CD4-positive, CD25-positive, alpha-beta regulatory T cell (primary cell): Measurements from ENCODE around the gene IGSF9B. TPM values are rescaled to one million over a fixed set of nuclear protein-coding genes. Genes with fewer than 3 reads are reported as not detected.

Experiments used
- ATAC-seq, 2 donors: fragments of 150-1000 bp; cut with Tn5 transposase; one replicate each; pipeline ENCODE4 v1.10.0; 2021; ENCODE audit warnings: low read depth in 2 of 2, moderate number of reproducible peaks in 2 of 2, moderate library complexity in 1 of 2
- DNase-seq, 3 donors: peaks; one replicate each; pipeline versions ENCODE4 v3.0.0 to v3.0.0-alpha.2; 2012 to 2022; ENCODE audit warnings: mixed read lengths in 1 of 3
- H3K27ac ChIP-seq: one replicate; pipeline ENCODE4 v1.7.0; 2013; ENCODE audit warnings: mild to moderate bottlenecking, low read length; ENCODE audit not compliant: insufficient read depth, poor library complexity, severe bottlenecking
- H3K27me3 ChIP-seq: one replicate; pipeline ENCODE4 v1.7.0; 2013; ENCODE audit warnings: low read length; ENCODE audit not compliant: control insufficient read depth, insufficient read depth
- H3K36me3 ChIP-seq: one replicate; pipeline ENCODE4 v1.7.0; 2013; ENCODE audit warnings: mild to moderate bottlenecking, low read length, moderate library complexity; ENCODE audit not compliant: control insufficient read depth, insufficient read depth
- H3K4me1 ChIP-seq: 2 replicates; pipeline ENCODE4 v1.7.0; 2013; ENCODE audit warnings: mild to moderate bottlenecking, low read length; ENCODE audit not compliant: insufficient read depth, control insufficient read depth, poor library complexity, severe bottlenecking
- H3K4me3 ChIP-seq: one replicate; pipeline ENCODE4 v1.7.0; 2013; ENCODE audit warnings: low read depth, mild to moderate bottlenecking, low read length, moderate library complexity
- H3K9me3 ChIP-seq, 2 experiments: 1 replicate in 1 of 2; 2 replicates in 1 of 2; pipeline ENCODE4 v1.7.0; 2013; ENCODE audit warnings: low read length in 2 of 2, mild to moderate bottlenecking in 1 of 2, moderate library complexity in 1 of 2; ENCODE audit not compliant: control insufficient read depth in 2 of 2
- H3K27ac Mint-ChIP-seq, 3 donors: one replicate each; pipeline ENCODE4 v1.8.0; 2020 to 2022; ENCODE audit warnings: mild to moderate bottlenecking in 3 of 3, mixed read lengths in 3 of 3, moderate library complexity in 2 of 3
- H3K27me3 Mint-ChIP-seq: one replicate; pipeline ENCODE4 v1.8.0; 2022; ENCODE audit warnings: mild to moderate bottlenecking, mixed read lengths
- H3K36me3 Mint-ChIP-seq: one replicate; pipeline ENCODE4 v1.8.0; 2020; ENCODE audit warnings: mixed read lengths
- H3K4me1 Mint-ChIP-seq, 4 donors: one replicate each; pipeline ENCODE4 v1.8.0; 2020 to 2022; ENCODE audit warnings: mixed read lengths in 4 of 4, mild to moderate bottlenecking in 1 of 4
- H3K4me3 Mint-ChIP-seq, 4 donors: one replicate each; pipeline ENCODE4 v1.8.0; 2020 to 2022; ENCODE audit warnings: mild to moderate bottlenecking in 4 of 4, mixed read lengths in 4 of 4, moderate library complexity in 3 of 4
- H3K9me3 Mint-ChIP-seq, 7 donors: one replicate each; pipeline ENCODE4 v1.8.0; 2020 to 2022; ENCODE audit warnings: mixed read lengths in 7 of 7, mild to moderate bottlenecking in 3 of 7, moderate library complexity in 2 of 7
- polyA plus RNA-seq, 4 donors: library from polyadenylated mRNA; unstranded; fragments of 300-500 nt; fragmentation: Illumina TruSeq; gene quantifications; one replicate each; pipeline ENCODE4 v1.2.3, GENCODE V29; 2021
- total RNA-seq: library from RNA; stranded (reverse); gene quantifications from one replicate; pipeline ENCODE4 v1.2.3, GENCODE V29; 2022

Gene IGSF9B
- total and polyA plus RNA-seq, 5 donors from 2014 or later = 0.65 to 40.0 (median 1.3) TPM

DNA sequence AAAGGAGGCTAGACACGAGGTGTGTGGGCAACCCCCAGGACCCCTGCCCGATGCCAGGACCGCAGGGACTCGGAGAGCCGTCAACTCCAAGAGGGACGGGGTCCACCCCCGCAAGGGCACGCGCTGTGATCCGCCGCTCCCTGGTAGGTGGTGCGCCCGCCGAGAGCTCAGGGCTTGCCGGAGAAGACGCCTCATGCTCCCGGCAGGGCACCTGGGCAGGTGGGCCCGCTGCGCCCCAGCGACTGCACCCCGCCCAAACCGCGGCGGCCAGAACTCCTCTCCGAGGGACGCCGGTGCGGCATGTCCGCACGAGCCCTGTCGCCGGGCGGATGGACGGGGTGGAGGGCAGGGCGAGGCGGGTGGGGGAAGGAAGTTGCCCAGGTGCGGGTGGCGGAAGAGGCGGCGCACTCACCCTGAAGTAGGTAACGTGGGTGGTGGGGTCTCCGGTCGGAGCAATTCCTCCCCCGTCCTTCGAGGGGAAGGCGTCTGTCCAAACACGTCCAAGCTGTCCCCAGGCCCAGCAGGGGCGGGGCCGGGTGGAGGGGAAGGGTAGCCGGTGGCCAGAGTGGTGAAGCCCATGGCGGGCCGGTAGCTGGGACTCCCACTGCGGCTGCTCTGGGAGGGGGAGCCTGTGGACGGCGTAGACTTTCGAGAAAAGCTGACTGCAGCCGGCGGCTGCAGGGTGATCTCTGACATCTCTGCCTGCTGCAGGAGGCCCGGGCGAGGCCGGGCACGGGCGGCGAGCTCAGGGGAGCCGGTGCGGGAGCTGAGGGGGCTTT, 37.2 kb downstream of the IGSF9B start:
- DNase-seq (no peak), ATAC-seq (peak in 1 of 2 donors; percentile 34)
- H3K4me1 Mint-ChIP-seq = peaks cover 0 to 13% (median 4%) of the 10 kb centered on the region in 4 donors
- no peak overlapping the region for H3K27ac ChIP-seq
- H3K27me3 ChIP-seq = no peaks in the 10 kb centered on the region
- H3K36me3 Mint-ChIP-seq = peaks cover 10% of the 10 kb centered on the region
- no peaks in the 10 kb centered on the region for H3K9me3 ChIP-seq
- H3K4me3 Mint-ChIP-seq = peak overlapping the region in 3 of 4 donors; percentile 59 to 81 (median 61)
- peaks cover 1% of the 10 kb centered on the region for H3K36me3 ChIP-seq
- peaks cover 12% of the 10 kb centered on the region for H3K4me1 ChIP-seq
- no peaks in the 10 kb centered on the region for H3K27me3 Mint-ChIP-seq
- peaks cover 0 to 1% (median 0%) of the 10 kb centered on the region in 7 donors for H3K9me3 Mint-ChIP-seq
- H3K27ac Mint-ChIP-seq = no peak overlapping the region
- H3K4me3 ChIP-seq = no peak overlapping the region

DNA sequence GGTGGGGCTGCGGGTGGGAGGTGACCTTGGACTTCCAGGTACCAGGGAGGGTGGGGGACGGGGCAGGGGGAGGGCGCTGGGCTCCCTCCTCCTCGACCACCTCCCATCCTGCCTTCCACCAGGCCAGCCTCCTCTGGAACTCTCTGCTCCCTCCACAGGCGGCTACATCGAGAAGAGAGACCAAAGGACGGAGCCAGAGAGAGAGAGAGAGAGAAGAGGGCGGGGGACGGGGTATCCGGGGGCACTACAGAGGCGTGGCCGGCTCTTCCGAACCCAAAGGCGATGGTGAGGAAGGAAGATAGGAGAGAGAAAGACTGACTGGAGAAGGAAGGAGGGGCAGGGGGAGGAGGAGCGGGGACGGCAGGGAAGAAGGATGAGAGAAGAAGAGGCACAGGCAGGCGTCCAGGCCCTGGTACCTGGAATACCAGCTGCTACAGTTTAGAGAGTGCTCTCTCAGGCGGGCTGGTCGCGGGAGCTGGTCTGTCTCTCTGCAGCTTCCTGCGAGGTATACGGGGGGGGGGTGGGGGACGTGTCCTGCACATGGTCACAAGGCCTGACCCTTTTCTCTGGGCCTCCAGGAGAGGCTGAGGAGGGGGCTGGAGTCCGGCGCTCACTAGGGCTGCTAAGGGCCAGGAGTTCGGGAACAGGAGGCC, 38.0 kb downstream of the IGSF9B start:
- Histone ChIP-seq H3K4me3 (no peak overlapping the region), H3K27me3 (no peaks in the 10 kb centered on the region), H3K9me3 (no peaks in the 10 kb centered on the region), H3K4me1 (peaks cover 12% of the 10 kb centered on the region), H3K27ac (no peak overlapping the region), H3K36me3 (peaks cover 2% of the 10 kb centered on the region)
- Mint-ChIP-seq H3K27ac (peak overlapping the region in 2 of 3 donors; percentile 9 to 69), H3K27me3 (no peaks in the 10 kb centered on the region), H3K36me3 (peaks cover 12% of the 10 kb centered on the region), H3K4me3 (peak overlapping the region in 3 of 4 donors; percentile 61 to 81 (median 78)), H3K9me3 (peaks cover 0 to 1% (median 0%) of the 10 kb centered on the region in 7 donors), H3K4me1 (peaks cover 0 to 13% (median 4%) of the 10 kb centered on the region in 4 donors)
- DNase-seq (no peak), ATAC-seq (peak in 1 of 2 donors; percentile 40)

DNA sequence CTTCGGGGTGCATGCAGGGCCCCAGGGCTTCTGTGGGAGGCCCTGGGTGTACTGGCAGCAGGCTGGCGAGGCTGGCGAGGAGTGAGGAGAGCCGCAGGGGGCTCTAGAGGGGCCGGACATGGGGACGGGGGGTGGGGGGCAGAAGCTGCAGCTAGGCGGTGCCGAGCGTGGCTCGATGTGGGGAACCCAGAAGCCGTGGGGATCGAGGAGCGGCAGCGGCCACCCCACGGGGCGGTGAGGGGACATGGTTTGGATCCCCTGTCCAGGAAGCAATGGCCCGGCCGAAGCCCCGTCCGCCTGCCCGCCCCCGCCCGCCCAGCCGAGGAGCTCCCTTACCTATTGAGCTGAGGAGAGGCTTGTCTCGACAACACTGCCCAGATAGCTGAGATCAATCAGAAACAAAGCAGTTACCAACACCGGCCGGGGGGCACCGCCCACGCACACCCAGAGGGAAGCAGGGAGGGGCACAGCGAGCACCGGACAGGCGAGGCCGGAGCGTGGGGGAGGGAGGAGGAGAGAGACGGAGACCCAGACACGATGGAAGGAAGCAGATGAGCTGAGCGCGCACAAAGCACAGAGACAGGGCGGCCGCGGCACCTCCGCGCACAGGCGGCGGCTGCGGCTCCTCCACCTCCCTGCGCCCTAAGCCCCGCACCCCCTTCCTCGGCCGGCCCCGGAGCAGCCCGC, 38.7 kb downstream of the IGSF9B start:
- Mint-ChIP-seq H3K4me3 (peak overlapping the region; percentile 41 to 92 (median 67)), H3K36me3 (peaks cover 16% of the 10 kb centered on the region), H3K27me3 (no peaks in the 10 kb centered on the region), H3K4me1 (peaks cover 0 to 13% (median 4%) of the 10 kb centered on the region in 4 donors), H3K9me3 (peaks cover 0 to 1% (median 0%) of the 10 kb centered on the region in 7 donors), H3K27ac (peak overlapping the region in 1 of 3 donors; percentile 43)
- Histone ChIP-seq H3K4me3 (no peak overlapping the region), H3K4me1 (peaks cover 12% of the 10 kb centered on the region), H3K27me3 (no peaks in the 10 kb centered on the region), H3K27ac (no peak overlapping the region), H3K36me3 (peaks cover 7% of the 10 kb centered on the region), H3K9me3 (no peaks in the 10 kb centered on the region)
- DNase-seq (no peak), ATAC-seq (no peak)

DNA sequence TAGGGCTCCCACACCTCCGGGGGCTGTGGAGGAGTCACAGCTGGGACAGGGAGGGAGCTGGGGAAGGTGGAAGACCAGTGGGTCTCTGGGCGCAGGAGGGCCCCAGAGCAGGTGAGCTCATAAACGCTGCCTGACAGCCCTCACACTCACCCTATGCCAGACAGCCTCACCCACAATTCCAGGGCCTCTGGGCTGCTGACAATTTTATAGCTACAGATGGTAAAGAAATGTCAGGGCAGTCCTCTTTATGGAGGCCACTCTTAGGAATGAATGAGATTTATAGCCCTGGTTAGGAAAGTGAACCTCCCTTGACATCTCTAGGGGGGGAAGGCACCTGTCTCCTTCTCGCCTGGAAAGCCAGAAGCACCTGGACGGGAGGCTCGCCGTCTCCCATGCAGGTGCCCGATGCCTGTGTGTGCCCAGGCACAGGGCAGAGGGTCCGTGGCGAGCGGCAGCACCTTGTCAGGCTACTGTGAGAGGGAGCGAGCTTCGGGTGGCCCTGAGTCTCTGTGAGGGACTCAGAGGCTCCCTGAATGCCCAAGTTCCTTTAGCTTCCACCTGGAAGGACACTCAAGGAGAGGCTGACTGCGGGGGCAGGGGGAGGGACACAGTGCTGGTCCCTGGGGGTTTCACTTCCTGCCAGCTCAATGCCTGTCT, 39.9 kb downstream of the IGSF9B start:
- Histone ChIP-seq H3K27me3 (no peaks in the 10 kb centered on the region), H3K27ac (no peak overlapping the region), H3K36me3 (peaks cover 7% of the 10 kb centered on the region), H3K4me1 (peaks cover 12% of the 10 kb centered on the region), H3K4me3 (no peak overlapping the region), H3K9me3 (no peaks in the 10 kb centered on the region)
- Mint-ChIP-seq H3K27ac (peak overlapping the region in 1 of 3 donors; percentile 42), H3K9me3 (peaks cover 0 to 1% (median 0%) of the 10 kb centered on the region in 7 donors), H3K36me3 (peaks cover 15% of the 10 kb centered on the region), H3K4me3 (no peak overlapping the region), H3K4me1 (peaks cover 0 to 13% (median 4%) of the 10 kb centered on the region in 4 donors), H3K27me3 (no peaks in the 10 kb centered on the region)
- no peak for DNase-seq
- no peak for ATAC-seq

DNA sequence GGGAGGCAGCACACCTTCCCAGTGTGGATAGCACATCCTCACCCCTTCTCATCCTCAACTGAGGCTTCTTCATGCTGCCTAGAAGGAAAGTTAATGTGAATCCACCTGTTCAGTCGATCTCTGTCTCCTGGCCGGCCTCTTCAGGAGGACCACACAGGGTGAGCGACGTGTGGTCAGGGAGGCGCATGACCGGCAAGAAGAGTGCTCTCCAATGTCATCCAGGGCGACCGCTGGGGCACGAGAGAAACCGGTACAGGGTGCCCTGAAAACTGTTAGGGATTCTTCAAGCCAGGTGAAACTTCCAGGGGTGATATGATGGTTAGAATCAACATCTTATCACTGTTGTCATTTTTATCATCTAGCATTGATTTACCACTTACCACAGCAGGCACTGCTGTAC, 43.0 kb downstream of the IGSF9B start:
- Histone ChIP-seq H3K4me3 (no peak overlapping the region), H3K27ac (no peak overlapping the region), H3K9me3 (no peaks in the 10 kb centered on the region), H3K36me3 (peaks cover 30% of the 10 kb centered on the region), H3K4me1 (peaks cover 7% of the 10 kb centered on the region), H3K27me3 (no peaks in the 10 kb centered on the region)
- Mint-ChIP-seq H3K9me3 (peaks cover 0 to 1% (median 0%) of the 10 kb centered on the region in 7 donors), H3K27me3 (no peaks in the 10 kb centered on the region), H3K4me1 (peaks cover 0 to 9% (median 1%) of the 10 kb centered on the region in 4 donors), H3K36me3 (peaks cover 34% of the 10 kb centered on the region), H3K4me3 (no peak overlapping the region), H3K27ac (no peak overlapping the region)
- DNase-seq (no peak), ATAC-seq (no peak)

DNA sequence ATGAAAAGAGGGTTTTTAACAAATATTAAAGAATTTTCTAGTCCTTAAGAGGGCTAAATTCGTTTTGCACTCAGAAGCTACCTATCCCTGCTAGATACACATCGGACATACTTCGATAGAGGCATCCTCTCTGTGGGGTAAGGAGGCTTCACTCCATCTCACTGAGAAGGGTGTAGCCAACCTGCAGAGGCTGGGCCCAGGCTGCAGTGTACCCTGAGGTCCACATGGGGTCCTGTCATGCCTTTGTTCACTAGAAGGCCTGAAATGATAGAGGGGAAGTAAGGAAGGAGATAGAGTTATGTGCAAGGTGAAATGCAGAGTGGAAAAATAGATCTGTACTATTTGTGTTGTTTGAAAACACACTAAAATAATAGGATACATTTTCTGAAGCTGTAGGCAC, 45.6 kb downstream of the IGSF9B start:
- peaks cover 35% of the 10 kb centered on the region for H3K36me3 Mint-ChIP-seq
- peaks cover 43% of the 10 kb centered on the region for H3K36me3 ChIP-seq
- no peaks in the 10 kb centered on the region for H3K27me3 ChIP-seq

DNA sequence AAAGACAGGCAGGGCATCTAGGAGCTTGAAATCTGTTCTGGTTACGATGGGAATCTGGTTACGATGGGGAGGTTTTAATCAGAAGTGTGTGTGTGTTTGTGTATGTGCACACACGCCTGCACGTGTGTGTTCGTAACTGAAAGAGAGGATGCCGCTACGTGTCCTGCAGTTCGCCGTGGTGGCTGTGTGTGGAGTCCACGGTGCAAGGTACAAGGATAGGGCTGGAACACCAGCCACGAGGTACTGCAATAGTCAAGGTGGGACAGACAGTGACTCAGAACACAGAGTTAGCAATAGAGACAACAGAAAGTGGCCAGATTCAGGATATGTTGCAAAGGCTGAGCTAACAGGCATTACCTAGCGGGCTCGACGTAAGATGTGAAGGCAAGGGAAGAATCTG, 46.7 kb downstream of the IGSF9B start:
- H3K27ac ChIP-seq = no peak overlapping the region
- no peaks in the 10 kb centered on the region for H3K27me3 ChIP-seq
- Mint-ChIP-seq H3K27me3 (no peaks in the 10 kb centered on the region), H3K9me3 (no peaks in the 10 kb centered on the region), H3K4me1 (no peaks in the 10 kb centered on the region), H3K36me3 (peaks cover 39% of the 10 kb centered on the region), H3K27ac (peak overlapping the region in 1 of 3 donors; percentile 61), H3K4me3 (no peak overlapping the region)
- DNase-seq = no peak
- H3K36me3 ChIP-seq = peaks cover 43% of the 10 kb centered on the region
- no peaks in the 10 kb centered on the region for H3K4me1 ChIP-seq
- ATAC-seq = no peak
- H3K4me3 ChIP-seq = no peak overlapping the region
- H3K9me3 ChIP-seq = no peaks in the 10 kb centered on the region

More for the DNA sequence above, 45.6 kb downstream of the IGSF9B start:
- no peaks in the 10 kb centered on the region for H3K27me3 Mint-ChIP-seq
- no peak overlapping the region for H3K4me3 Mint-ChIP-seq
- H3K4me1 Mint-ChIP-seq = no peaks in the 10 kb centered on the region
- peak in 1 of 3 donors; percentile 46 for DNase-seq
- Histone ChIP-seq H3K27ac (no peak overlapping the region), H3K4me3 (no peak overlapping the region), H3K9me3 (no peaks in the 10 kb centered on the region), H3K4me1 (no peaks in the 10 kb centered on the region)
- no peak for ATAC-seq
- H3K27ac Mint-ChIP-seq = no peak overlapping the region
- H3K9me3 Mint-ChIP-seq = no peaks in the 10 kb centered on the region
